Smooth muscle cell (in vitro differentiated cells): ENCODE measurements around the gene GPATCH3. TPM values are rescaled to one million over a fixed set of nuclear protein-coding genes. Genes with fewer than 3 reads are reported as not detected.

Experiments
- DNase-seq: peaks from one replicate; lab custom pipeline; 2025; ENCODE audit not compliant: unreplicated experiment; lab: John Stamatoyannopoulos, UW
- H2AFZ ChIP-seq: fragments of 200-600 bp; sonication (generic); 2 replicates; pipeline ENCODE4 v1.6.0; 2016; ENCODE audit warnings: antibody characterized with exemption, low read depth, mild to moderate bottlenecking
- H3F3A ChIP-seq: fragments of 200-600 bp; sonication (generic); 2 replicates; pipeline ENCODE4 v1.6.0; 2017; ENCODE audit warnings: antibody characterized with exemption, low read depth
- H3K27ac ChIP-seq: fragments of 200-600 bp; sonication (generic); 2 replicates; pipeline ENCODE4 v1.5.1; 2016; ENCODE audit warnings: low read depth, mild to moderate bottlenecking
- H3K27me3 ChIP-seq: fragments of 200-600 bp; sonication (generic); 2 replicates; pipeline ENCODE4 v1.6.1; 2016; ENCODE audit warnings: low read depth, mild to moderate bottlenecking
- H3K36me3 ChIP-seq: fragments of 200-600 bp; sonication (generic); 2 replicates; pipeline ENCODE4 v1.5.1; 2016; ENCODE audit warnings: low read depth
- H3K4me1 ChIP-seq: fragments of 200-600 bp; sonication (generic); 2 replicates; pipeline ENCODE4 v1.5.1; 2016; ENCODE audit warnings: low read depth
- H3K4me2 ChIP-seq: fragments of 200-600 bp; sonication (generic); 2 replicates; pipeline ENCODE4 v1.6.0; 2016; ENCODE audit warnings: mild to moderate bottlenecking
- H3K4me3 ChIP-seq: fragments of 200-600 bp; sonication (generic); 2 replicates; pipeline ENCODE4 v1.5.1; 2016; ENCODE audit warnings: mild to moderate bottlenecking
- H3K79me2 ChIP-seq: fragments of 200-600 bp; sonication (generic); 2 replicates; pipeline ENCODE4 v1.6.0; 2016; ENCODE audit warnings: low read depth, mild to moderate bottlenecking
- H3K9ac ChIP-seq: fragments of 200-600 bp; sonication (generic); 2 replicates; pipeline ENCODE4 v1.6.0; 2016; ENCODE audit warnings: low read depth
- H3K9me3 ChIP-seq: fragments of 200-600 bp; sonication (generic); replicated peaks from 2 replicates; pipeline ENCODE4 v1.5.1; 2016; ENCODE audit warnings: low read depth
- H4K20me1 ChIP-seq: fragments of 200-600 bp; sonication (generic); 2 replicates; pipeline ENCODE4 v1.6.0; 2016; ENCODE audit warnings: low read depth
- CTCF ChIP-seq: fragments of 200-600 bp; sonication (generic); IDR thresholded peaks from 2 replicates; pipeline ENCODE4 v1.5.1; 2017; ENCODE audit warnings: borderline replicate concordance, mild to moderate bottlenecking, antibody characterized with exemption; ENCODE audit not compliant: insufficient read depth, poor library complexity, severe bottlenecking
- WGBS: methylation state at CpG from one replicate; pipeline ENCODE4 v1.1.7; 2016; ENCODE audit warnings: low lambda C conversion rate; 5-methylcytosine and 5-hydroxymethylcytosine counted together
- polyA plus RNA-seq: library from polyadenylated mRNA; unstranded; fragments of >200 nt; fragmentation: Nextera tagmentation; extraction: Ambion mirVana; gene quantifications from 2 replicates; pipeline ENCODE4 v1.2.1, GENCODE V29; 2016
- total RNA-seq: library from RNA; depleted of rRNA; stranded (reverse); fragments of >200 nt; gene quantifications from 2 replicates; pipeline ENCODE4 v1.2.3, GENCODE V29; 2014

The GPATCH3 gene
- total and polyA plus RNA-seq, 2 experiments from 2014 or later = 5.6 to 17.4 TPM

GRCh38 chr1:26852701-26853100, 47.6 kb downstream of the GPATCH3 start:
- Histone ChIP-seq H3F3A (no peaks in the 10 kb centered on the region), H3K27me3 (no peaks in the 10 kb centered on the region), H3K36me3 (no peaks in the 10 kb centered on the region), H3K79me2 (no peaks in the 10 kb centered on the region), H3K4me1 (peaks cover 9% of the 10 kb centered on the region), H3K4me3 (no peak overlapping the region), H3K27ac (no peak overlapping the region), H4K20me1 (no peaks in the 10 kb centered on the region), H3K9me3 (no peaks in the 10 kb centered on the region), H2AFZ (no peak overlapping the region), H3K4me2 (no peak overlapping the region), H3K9ac (no peak overlapping the region)
- 87% methylated on average over 9 of the region's 9 CpGs for WGBS
- no peak for TF ChIP-seq CTCF
- no peak for DNase-seq

- H3K27me3 ChIP-seq = no peaks in the 10 kb centered on the region
- no peak overlapping the region for H3K27ac ChIP-seq
- no peaks in the 10 kb centered on the region for H3K36me3 ChIP-seq
- no peak overlapping the region for H3K9ac ChIP-seq
- peaks cover under 1% of the 10 kb centered on the region for H3K4me1 ChIP-seq
- H3F3A ChIP-seq = no peaks in the 10 kb centered on the region
- H3K4me3 ChIP-seq = no peak overlapping the region
- H3K79me2 ChIP-seq = no peaks in the 10 kb centered on the region
- no peak overlapping the region for H3K4me2 ChIP-seq
- H4K20me1 ChIP-seq = no peaks in the 10 kb centered on the region
- TF ChIP-seq CTCF = no peak
- H2AFZ ChIP-seq = no peak overlapping the region
- no peak for DNase-seq
- WGBS = 90% methylated on average over 12 of the region's 12 CpGs
- H3K9me3 ChIP-seq = no peaks in the 10 kb centered on the region
Measured at GRCh38 chr1:26851106-26851684, 49.1 kb downstream of the GPATCH3 start.

GRCh38 chr1:26848941-26849774, 51.1 kb downstream of the GPATCH3 start:
- no peaks in the 10 kb centered on the region for H3K36me3 ChIP-seq
- no peak overlapping the region for H3K9ac ChIP-seq
- H3K4me2 ChIP-seq = no peak overlapping the region
- TF ChIP-seq CTCF = no peak
- peaks cover 3% of the 10 kb centered on the region for H4K20me1 ChIP-seq
- DNase-seq = no peak
- H2AFZ ChIP-seq = no peak overlapping the region
- WGBS = 93% methylated on average over 10 of the region's 10 CpGs
- H3F3A ChIP-seq = no peaks in the 10 kb centered on the region
- no peak overlapping the region for H3K4me3 ChIP-seq
- no peaks in the 10 kb centered on the region for H3K27me3 ChIP-seq
- no peaks in the 10 kb centered on the region for H3K9me3 ChIP-seq
- no peaks in the 10 kb centered on the region for H3K79me2 ChIP-seq
- peak overlapping the region; percentile 23 for H3K27ac ChIP-seq
- no peaks in the 10 kb centered on the region for H3K4me1 ChIP-seq
